ENCODE data around the gene FAM216A. TPM values are rescaled to one million over a fixed set of nuclear protein-coding genes. Genes with fewer than 3 reads are reported as not detected.
A peak's percentile ranks its signal among the peaks of the same experiment; 100 is the strongest.
"Not testable (repeated sequence)": the region's sequence is repeated elsewhere in the genome, so short reads cannot be mapped to it uniquely, and the experiment has no call there.

FAM216A gene
- total and polyA plus RNA-seq, 9 donors, result 12.2 to 18.3 (median 14.7) TPM

DNA sequence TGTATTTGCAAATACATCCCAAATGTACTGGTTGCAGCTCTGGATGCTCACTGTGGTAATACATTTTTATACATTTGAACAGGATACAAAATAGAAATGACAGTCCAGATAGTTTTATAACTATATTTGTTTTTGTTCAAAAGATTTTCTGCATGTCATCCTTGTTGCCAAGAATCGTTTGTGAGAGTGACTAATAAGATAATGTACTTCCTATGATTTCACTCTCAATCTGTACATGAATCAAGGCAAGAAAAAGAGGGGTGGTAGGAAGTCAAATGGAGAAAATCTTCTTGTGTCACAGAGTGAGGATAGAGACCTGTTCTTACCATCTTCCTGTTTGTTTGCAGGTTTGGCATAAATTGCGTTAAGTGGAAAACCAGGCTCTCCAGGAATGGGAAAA is 32.4 kb upstream of the FAM216A start:
- Histone ChIP-seq H3K27ac (ENCODE audit: low read length) (no peak overlapping the region), H3K4me3 (ENCODE audit: low read length) (no peak overlapping the region), H3K4me1 (ENCODE audit: control insufficient read depth, insufficient read depth, low read length) (no peaks in the 10 kb centered on the region), H3K9me3 (replicated peaks; ENCODE audit: control insufficient read depth, low read depth, low read length) (no peaks in the 10 kb centered on the region), H3K27me3 (ENCODE audit: control insufficient read depth, insufficient read depth, low read length) (no peaks in the 10 kb centered on the region), H3K36me3 (ENCODE audit: control insufficient read depth, insufficient read depth, low read length) (peaks cover 41% of the 10 kb centered on the region)
- DNase-seq, result no peak
- no CpG with 5 or more reads among the region's 2 CpGs for WGBS (ENCODE audit: insufficient coverage)

GRCh38 chr12:110444455-110444854 is 24.2 kb upstream of the FAM216A start:
- no peaks in the 10 kb centered on the region for H3K9me3 ChIP-seq (replicated peaks; ENCODE audit: control insufficient read depth, low read depth, low read length)
- H3K4me3 ChIP-seq (ENCODE audit: low read length), result no peak overlapping the region
- H3K4me1 ChIP-seq (ENCODE audit: control insufficient read depth, insufficient read depth, low read length), result peaks cover 6% of the 10 kb centered on the region
- WGBS (ENCODE audit: insufficient coverage), result 100% methylated on average over 1 of the region's 3 CpGs
- peaks cover 34% of the 10 kb centered on the region for H3K36me3 ChIP-seq (ENCODE audit: control insufficient read depth, insufficient read depth, low read length)
- H3K27ac ChIP-seq (ENCODE audit: low read length), result no peak overlapping the region
- H3K27me3 ChIP-seq (ENCODE audit: control insufficient read depth, insufficient read depth, low read length), result no peaks in the 10 kb centered on the region
- DNase-seq, result no peak

DNA sequence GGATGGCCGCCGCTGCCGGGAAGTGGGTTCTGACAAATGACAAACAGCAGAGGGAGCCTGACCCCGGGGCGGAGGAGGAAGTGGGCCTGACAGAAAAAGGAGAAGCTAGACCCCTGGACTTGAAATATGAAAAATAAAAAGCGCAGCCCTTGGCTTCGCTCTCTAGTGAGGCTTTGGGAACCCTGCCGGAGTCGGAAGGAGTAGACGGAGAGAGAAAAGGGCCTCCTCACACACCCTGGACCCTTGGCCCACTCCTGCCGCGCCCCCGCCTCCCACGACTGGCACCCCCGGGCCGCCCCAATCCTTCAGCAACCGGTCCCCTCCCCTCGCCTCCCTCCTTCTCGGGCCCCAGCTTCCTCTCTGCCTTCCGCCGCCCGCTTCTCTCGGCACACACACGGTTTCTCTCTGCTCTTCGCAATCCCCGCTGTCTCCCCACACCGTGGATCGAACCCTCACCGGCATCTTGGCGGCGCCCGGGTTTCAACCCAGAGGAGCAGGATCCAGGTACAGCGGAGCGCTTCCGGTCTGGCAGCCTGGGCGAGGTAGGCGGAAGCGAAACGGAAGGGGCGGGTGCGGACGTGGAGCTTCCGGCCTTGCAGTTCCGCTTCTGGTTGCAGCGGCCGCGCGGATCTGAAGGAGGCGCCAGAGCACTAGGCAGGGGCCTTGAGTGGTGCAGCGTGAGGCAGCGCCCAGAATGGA is 18.7 kb upstream of the FAM216A start, which contains the start of gene ARPC3:
Gene ARPC3, minus strand, starts transcription at position 539 of the 699 bp plus-strand sequence. Its CDS starts 77 bp downstream, at position 462.
- Histone ChIP-seq H3K9me3 (replicated peaks; ENCODE audit: control insufficient read depth, low read depth, low read length) (no peaks in the 10 kb centered on the region), H3K4me3 (ENCODE audit: low read length) (peak within 1 kb of the TSS; percentile 74), H3K27me3 (ENCODE audit: control insufficient read depth, insufficient read depth, low read length) (no peaks in the 10 kb centered on the region), H3K4me1 (ENCODE audit: control insufficient read depth, insufficient read depth, low read length) (peaks cover 6% of the 10 kb centered on the region), H3K36me3 (ENCODE audit: control insufficient read depth, insufficient read depth, low read length) (peaks cover 13% of the 10 kb centered on the region), H3K27ac (ENCODE audit: low read length) (peak within 1 kb of the TSS; percentile 98)
- WGBS (ENCODE audit: insufficient coverage), result 0% methylated on average over 41 of the region's 51 CpGs
- peak; percentile 98 for DNase-seq

DNA sequence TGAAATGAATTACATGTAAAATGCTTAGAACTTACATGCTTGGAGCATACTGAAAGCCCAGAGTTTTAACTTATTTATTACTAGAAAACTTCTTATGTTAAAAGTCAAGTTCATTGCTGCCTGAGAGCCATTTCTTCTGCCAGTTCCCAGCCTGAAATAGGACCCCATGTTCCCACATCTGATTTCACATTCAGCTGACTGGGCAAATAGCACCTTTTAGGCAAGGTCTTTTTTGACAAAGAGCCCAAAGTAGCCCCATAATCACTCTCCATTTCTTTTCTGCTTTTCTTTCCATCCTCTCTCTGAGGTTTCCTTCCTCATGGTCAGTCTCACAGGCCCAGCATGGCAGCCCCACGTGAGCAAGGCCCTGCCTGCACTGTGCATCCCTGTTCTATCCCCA is 17.4 kb upstream of the FAM216A start:
- no peak overlapping the region for H3K27ac ChIP-seq (ENCODE audit: low read length)
- H3K4me1 ChIP-seq (ENCODE audit: control insufficient read depth, insufficient read depth, low read length), result peaks cover 6% of the 10 kb centered on the region
- H3K4me3 ChIP-seq (ENCODE audit: low read length), result no peak overlapping the region
- H3K27me3 ChIP-seq (ENCODE audit: control insufficient read depth, insufficient read depth, low read length), result no peaks in the 10 kb centered on the region
- H3K36me3 ChIP-seq (ENCODE audit: control insufficient read depth, insufficient read depth, low read length), result peaks cover 19% of the 10 kb centered on the region
- DNase-seq, result no peak
- WGBS (ENCODE audit: insufficient coverage), result no CpG with 5 or more reads among the region's 1 CpG
- no peaks in the 10 kb centered on the region for H3K9me3 ChIP-seq (replicated peaks; ENCODE audit: control insufficient read depth, low read depth, low read length)

- DNase-seq, result no peak
- Histone ChIP-seq H3K4me3 (ENCODE audit: low read length) (no peak overlapping the region), H3K27ac (ENCODE audit: low read length) (no peak overlapping the region), H3K36me3 (ENCODE audit: control insufficient read depth, insufficient read depth, low read length) (peaks cover 31% of the 10 kb centered on the region), H3K27me3 (ENCODE audit: control insufficient read depth, insufficient read depth, low read length) (no peaks in the 10 kb centered on the region), H3K4me1 (ENCODE audit: control insufficient read depth, insufficient read depth, low read length) (peaks cover 6% of the 10 kb centered on the region), H3K9me3 (replicated peaks; ENCODE audit: control insufficient read depth, low read depth, low read length) (no peaks in the 10 kb centered on the region)
- no CpG with 5 or more reads among the region's 4 CpGs for WGBS (ENCODE audit: insufficient coverage)
Observed at GRCh38 chr12:110453569-110454296, 14.9 kb upstream of the FAM216A start.

DNA sequence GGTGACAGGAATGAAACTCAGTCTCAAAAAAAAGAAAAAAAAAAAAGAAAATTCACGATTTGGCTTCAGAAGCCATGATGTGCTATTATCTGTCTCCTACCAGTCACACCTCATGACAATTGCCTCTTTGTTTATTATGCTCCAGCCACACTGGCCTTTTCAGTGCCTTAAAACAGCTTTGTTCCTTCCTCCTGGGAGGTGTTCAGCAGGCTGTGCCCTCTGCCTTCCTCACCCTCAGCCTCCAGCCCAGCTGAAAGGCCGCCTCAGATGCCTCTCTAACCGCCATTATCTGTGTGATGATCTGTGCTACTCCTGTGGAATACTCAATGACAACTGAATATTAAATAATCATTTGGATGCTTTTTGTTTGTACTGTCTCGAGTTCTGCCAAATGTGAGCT is 9.9 kb upstream of the FAM216A start:
- Histone ChIP-seq H3K4me3 (ENCODE audit: low read length) (no peak overlapping the region), H3K4me1 (ENCODE audit: control insufficient read depth, insufficient read depth, low read length) (no peaks in the 10 kb centered on the region), H3K9me3 (replicated peaks; ENCODE audit: control insufficient read depth, low read depth, low read length) (no peaks in the 10 kb centered on the region), H3K27me3 (ENCODE audit: control insufficient read depth, insufficient read depth, low read length) (no peaks in the 10 kb centered on the region), H3K27ac (ENCODE audit: low read length) (no peak overlapping the region), H3K36me3 (ENCODE audit: control insufficient read depth, insufficient read depth, low read length) (peaks cover 47% of the 10 kb centered on the region)
- WGBS (ENCODE audit: insufficient coverage), result no CpG with 5 or more reads among the region's 4 CpGs
- DNase-seq, result no peak

DNA sequence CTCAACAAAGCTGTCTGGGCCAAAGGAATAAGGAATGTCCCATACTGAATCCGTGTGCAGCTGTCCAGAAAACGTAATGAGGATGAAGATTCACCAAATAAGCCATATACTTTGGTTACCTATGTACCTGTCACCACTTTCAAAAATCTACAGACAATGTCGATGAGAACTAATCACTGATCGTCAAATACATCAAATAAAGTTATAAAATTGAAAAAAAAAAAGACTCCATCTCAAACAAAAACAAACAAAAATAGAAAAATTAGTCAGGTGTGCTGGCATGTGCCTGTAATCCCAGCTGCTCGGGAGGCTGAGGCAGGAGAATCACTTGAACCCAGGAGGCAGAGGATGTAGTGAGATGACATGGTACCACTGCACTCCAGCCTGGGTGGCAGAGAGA is 7.5 kb upstream of the FAM216A start:
- H3K27ac ChIP-seq (ENCODE audit: low read length); H3K27me3 ChIP-seq (ENCODE audit: control insufficient read depth, insufficient read depth, low read length); DNase-seq; H3K4me1 ChIP-seq (ENCODE audit: control insufficient read depth, insufficient read depth, low read length); H3K9me3 ChIP-seq (replicated peaks; ENCODE audit: control insufficient read depth, low read depth, low read length); H3K4me3 ChIP-seq (ENCODE audit: low read length): not testable (repeated sequence)
- peaks cover 52% of the 10 kb centered on the region for H3K36me3 ChIP-seq (ENCODE audit: control insufficient read depth, insufficient read depth, low read length)
- WGBS (ENCODE audit: insufficient coverage), result no CpG with 5 or more reads among the region's 5 CpGs

DNA sequence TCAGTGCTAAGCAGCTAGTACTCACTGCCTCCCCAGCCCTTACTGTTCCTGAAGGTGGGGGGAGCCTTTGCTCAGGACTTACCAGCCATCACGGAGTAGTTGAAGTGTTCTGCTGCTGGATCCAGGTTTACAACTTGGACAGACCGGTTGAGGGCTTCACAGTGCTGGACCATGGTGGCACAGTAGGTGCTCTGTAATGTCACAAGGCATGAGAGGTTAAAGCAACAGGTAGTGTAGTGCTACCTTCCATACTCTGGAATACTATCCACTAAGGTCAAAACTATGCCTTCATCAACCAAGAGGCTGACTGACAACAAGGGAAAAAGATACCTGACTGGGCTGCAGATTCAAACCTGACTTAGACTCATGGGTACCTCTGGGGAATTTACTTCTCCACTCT is 3.6 kb upstream of the FAM216A start:
- DNase-seq, result no peak
- Histone ChIP-seq H3K4me1 (ENCODE audit: control insufficient read depth, insufficient read depth, low read length) (peaks cover 12% of the 10 kb centered on the region), H3K27ac (ENCODE audit: low read length) (no peak overlapping the region), H3K27me3 (ENCODE audit: control insufficient read depth, insufficient read depth, low read length) (no peaks in the 10 kb centered on the region), H3K36me3 (ENCODE audit: control insufficient read depth, insufficient read depth, low read length) (peaks cover 26% of the 10 kb centered on the region), H3K9me3 (replicated peaks; ENCODE audit: control insufficient read depth, low read depth, low read length) (no peaks in the 10 kb centered on the region), H3K4me3 (ENCODE audit: low read length) (no peak overlapping the region)
- 80% methylated on average over 1 of the region's 2 CpGs for WGBS (ENCODE audit: insufficient coverage)

DNA sequence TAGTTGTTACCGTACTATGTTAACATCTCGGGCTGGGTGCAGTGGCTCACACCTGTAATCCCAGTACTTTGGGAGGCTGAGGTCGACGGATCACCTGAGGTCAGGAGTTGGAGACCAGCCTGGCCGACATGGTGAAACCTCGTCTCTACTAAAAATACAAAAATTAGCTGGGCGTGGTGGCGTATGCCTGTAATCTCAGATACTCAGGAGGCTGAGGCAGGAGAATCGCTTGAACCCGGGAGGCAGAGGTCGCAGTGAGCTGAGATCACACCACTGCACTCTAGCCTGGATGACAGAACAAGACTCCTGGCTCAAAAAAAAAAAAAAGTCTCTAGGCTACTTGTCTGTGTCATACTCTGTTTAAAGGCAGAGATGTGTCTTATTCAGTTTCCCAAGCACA is 2.9 kb upstream of the FAM216A start:
- Histone ChIP-seq H3K4me1 (ENCODE audit: control insufficient read depth, insufficient read depth, low read length) (peaks cover 12% of the 10 kb centered on the region), H3K36me3 (ENCODE audit: control insufficient read depth, insufficient read depth, low read length) (peaks cover 26% of the 10 kb centered on the region)
- H3K9me3 ChIP-seq (replicated peaks; ENCODE audit: control insufficient read depth, low read depth, low read length); H3K27ac ChIP-seq (ENCODE audit: low read length); H3K4me3 ChIP-seq (ENCODE audit: low read length); H3K27me3 ChIP-seq (ENCODE audit: control insufficient read depth, insufficient read depth, low read length); DNase-seq: not testable (repeated sequence)
- 92% methylated on average over 9 of the region's 11 CpGs for WGBS (ENCODE audit: insufficient coverage)

DNA sequence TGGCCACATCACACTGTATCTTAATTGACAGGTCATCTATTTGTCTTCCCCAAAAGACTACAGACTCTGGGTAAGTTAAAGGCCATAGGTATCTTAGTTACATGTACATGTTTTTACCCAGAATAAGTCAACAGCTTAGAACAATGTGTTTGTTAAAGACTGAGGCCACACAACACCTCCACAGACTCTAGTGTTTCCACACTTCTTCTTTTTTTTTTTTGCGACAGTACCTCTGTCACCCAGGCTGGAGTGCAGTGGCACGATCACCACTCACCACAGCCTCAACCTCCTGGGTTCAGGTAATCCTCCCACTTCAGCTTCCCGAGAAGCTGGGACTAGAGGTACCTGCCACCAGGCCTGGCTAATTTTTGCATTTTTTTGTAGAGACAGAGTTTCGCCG is 1.9 kb upstream of the FAM216A start:
- H3K4me1 ChIP-seq (ENCODE audit: control insufficient read depth, insufficient read depth, low read length), result peaks cover 12% of the 10 kb centered on the region
- H3K27ac ChIP-seq (ENCODE audit: low read length), result no peak overlapping the region
- no peaks in the 10 kb centered on the region for H3K9me3 ChIP-seq (replicated peaks; ENCODE audit: control insufficient read depth, low read depth, low read length)
- H3K36me3 ChIP-seq (ENCODE audit: control insufficient read depth, insufficient read depth, low read length), result peaks cover 24% of the 10 kb centered on the region
- no peak overlapping the region for H3K4me3 ChIP-seq (ENCODE audit: low read length)
- DNase-seq, result no peak
- H3K27me3 ChIP-seq (ENCODE audit: control insufficient read depth, insufficient read depth, low read length), result no peaks in the 10 kb centered on the region
- WGBS (ENCODE audit: insufficient coverage), result 67% methylated on average over 4 of the region's 5 CpGs

Data from muscle of leg (tissue), 11 donors.